GM12891 (cell line): ENCODE measurements around the gene TRAPPC8. TPM values are rescaled to one million over a fixed set of nuclear protein-coding genes. Genes with fewer than 3 reads are reported as not detected.

ENCODE experiments used
- DNase-seq: peaks from one replicate; pipeline ENCODE4 v3.0.0; 2011; ENCODE audit warnings: low spot score; ENCODE audit not compliant: insufficient read length
- FAIRE-seq: peaks from 2 replicates; lab custom pipeline; 2011; peaks lifted over from hg19 to GRCh38; lab: Jason Lieb, UNC
- PAX5 ChIP-seq: IDR thresholded peaks from 2 replicates; pipeline ENCODE4 v1.6.1; 2011; ENCODE audit warnings: low read length, moderate library complexity, mild to moderate bottlenecking; ENCODE audit not compliant: insufficient read depth, severe bottlenecking
- POLR2A ChIP-seq: IDR thresholded peaks from 2 replicates; pipeline ENCODE4 v1.6.1; 2011; ENCODE audit warnings: low read depth, low read length, control low read depth
- POLR2AphosphoS5 ChIP-seq: IDR thresholded peaks from 2 replicates; pipeline ENCODE4 v1.6.1; 2011; ENCODE audit warnings: low read depth, low read length, control low read depth
- POU2F2 ChIP-seq: IDR thresholded peaks from 2 replicates; pipeline ENCODE4 v1.6.1; 2011; ENCODE audit warnings: low read depth, mild to moderate bottlenecking, control low read depth, low read length, moderate library complexity
- SPI1 ChIP-seq: IDR thresholded peaks from 2 replicates; pipeline ENCODE4 v1.6.1; 2011; ENCODE audit warnings: low read depth, low read length, control low read depth
- TAF1 ChIP-seq: IDR thresholded peaks from 2 replicates; pipeline ENCODE4 v1.6.1; 2011; ENCODE audit warnings: low read depth, low read length, control low read depth
- polyA plus RNA-seq: library from polyadenylated mRNA; unstranded; fragments of >200 nt; gene quantifications from one replicate; pipeline ENCODE4 v1.2.1, GENCODE V29; 2012; ENCODE audit warnings: low read depth, missing spikeins, inconsistent platforms; ENCODE audit not compliant: missing spikeins

The TRAPPC8 gene, protein sequence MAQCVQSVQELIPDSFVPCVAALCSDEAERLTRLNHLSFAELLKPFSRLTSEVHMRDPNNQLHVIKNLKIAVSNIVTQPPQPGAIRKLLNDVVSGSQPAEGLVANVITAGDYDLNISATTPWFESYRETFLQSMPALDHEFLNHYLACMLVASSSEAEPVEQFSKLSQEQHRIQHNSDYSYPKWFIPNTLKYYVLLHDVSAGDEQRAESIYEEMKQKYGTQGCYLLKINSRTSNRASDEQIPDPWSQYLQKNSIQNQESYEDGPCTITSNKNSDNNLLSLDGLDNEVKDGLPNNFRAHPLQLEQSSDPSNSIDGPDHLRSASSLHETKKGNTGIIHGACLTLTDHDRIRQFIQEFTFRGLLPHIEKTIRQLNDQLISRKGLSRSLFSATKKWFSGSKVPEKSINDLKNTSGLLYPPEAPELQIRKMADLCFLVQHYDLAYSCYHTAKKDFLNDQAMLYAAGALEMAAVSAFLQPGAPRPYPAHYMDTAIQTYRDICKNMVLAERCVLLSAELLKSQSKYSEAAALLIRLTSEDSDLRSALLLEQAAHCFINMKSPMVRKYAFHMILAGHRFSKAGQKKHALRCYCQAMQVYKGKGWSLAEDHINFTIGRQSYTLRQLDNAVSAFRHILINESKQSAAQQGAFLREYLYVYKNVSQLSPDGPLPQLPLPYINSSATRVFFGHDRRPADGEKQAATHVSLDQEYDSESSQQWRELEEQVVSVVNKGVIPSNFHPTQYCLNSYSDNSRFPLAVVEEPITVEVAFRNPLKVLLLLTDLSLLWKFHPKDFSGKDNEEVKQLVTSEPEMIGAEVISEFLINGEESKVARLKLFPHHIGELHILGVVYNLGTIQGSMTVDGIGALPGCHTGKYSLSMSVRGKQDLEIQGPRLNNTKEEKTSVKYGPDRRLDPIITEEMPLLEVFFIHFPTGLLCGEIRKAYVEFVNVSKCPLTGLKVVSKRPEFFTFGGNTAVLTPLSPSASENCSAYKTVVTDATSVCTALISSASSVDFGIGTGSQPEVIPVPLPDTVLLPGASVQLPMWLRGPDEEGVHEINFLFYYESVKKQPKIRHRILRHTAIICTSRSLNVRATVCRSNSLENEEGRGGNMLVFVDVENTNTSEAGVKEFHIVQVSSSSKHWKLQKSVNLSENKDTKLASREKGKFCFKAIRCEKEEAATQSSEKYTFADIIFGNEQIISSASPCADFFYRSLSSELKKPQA (N-terminal part only)
- polyA plus RNA-seq = 11.5 TPM

- TF ChIP-seq POLR2A (peak; percentile 93), TAF1 (peak; percentile 60), POU2F2 (peak; percentile 63), PAX5 (no peak), POLR2AphosphoS5 (peak; percentile 88), SPI1 (peak; percentile 89)
- FAIRE-seq (peak; percentile 91), DNase-seq (peak; percentile 85)
Measured at GRCh38 chr18:31942999-31943877, at the start of gene TRAPPC8. Gene TRAPPC8 (minus strand): TSS chr18:31943128. CDS start chr18:31942764, 364 bp downstream.

DNA sequence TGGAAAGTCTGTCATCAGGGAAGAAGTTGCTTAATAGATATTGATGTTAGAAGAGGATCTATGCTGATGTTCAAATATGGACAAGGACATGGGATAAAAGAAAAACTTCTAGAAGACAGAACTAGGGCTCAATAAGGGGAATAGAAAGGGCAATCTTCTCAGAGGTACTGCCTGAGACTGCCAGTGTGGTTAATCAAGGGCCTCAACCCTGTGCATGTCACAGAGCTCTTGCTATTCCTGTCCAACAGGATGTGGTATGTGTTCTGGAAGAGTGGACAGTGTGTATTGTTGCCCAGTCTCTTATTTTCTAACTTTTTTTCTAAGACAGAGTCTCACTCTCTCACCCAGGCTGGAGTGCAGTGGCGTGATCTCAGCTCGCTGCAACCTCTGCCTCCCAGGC lies 47.9 kb upstream of the TRAPPC8 start:
- DNase-seq = peak; percentile 27
- peak; percentile 61 for FAIRE-seq
- TF ChIP-seq POLR2AphosphoS5 (no peak), SPI1 (no peak), PAX5 (no peak), POLR2A (no peak), TAF1 (no peak), POU2F2 (no peak)

DNA sequence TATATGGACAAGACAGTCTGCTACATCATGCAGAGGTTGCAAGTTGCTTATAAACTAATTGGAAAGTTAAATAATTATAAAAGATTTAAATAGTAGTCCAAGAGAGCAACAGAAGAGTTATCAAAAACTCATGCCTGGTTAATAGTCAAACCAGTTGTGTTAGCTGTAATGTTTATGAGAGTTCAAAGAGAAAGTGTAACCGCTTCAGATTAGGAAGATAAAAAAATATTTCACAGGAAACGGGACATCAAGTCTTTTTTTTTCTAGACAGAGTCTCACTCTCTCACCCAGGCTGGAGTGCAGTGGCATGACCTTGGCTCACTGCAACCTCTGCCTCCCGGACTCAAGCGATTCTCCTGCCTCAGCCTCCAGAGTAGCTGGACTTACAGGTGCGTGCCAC lies 41.0 kb upstream of the TRAPPC8 start:
- DNase-seq (no peak), FAIRE-seq (no peak)
- TF ChIP-seq PAX5 (no peak), POLR2A (no peak), TAF1 (no peak), POU2F2 (no peak), POLR2AphosphoS5 (no peak), SPI1 (no peak)

- FAIRE-seq (no peak), DNase-seq (no peak)
- no peak for TF ChIP-seq POU2F2
- no peak for TF ChIP-seq POLR2AphosphoS5
- no peak for TF ChIP-seq TAF1
- TF ChIP-seq PAX5 = no peak
- no peak for TF ChIP-seq POLR2A
- no peak for TF ChIP-seq SPI1
Measured at GRCh38 chr18:31983020-31983419, 40.1 kb upstream of the TRAPPC8 start.

- DNase-seq (no peak), FAIRE-seq (no peak)
- TF ChIP-seq POLR2AphosphoS5 (no peak), POLR2A (no peak), PAX5 (no peak), SPI1 (no peak), POU2F2 (no peak), TAF1 (no peak)
Measured at GRCh38 chr18:31980863-31981262, 37.9 kb upstream of the TRAPPC8 start.

DNA sequence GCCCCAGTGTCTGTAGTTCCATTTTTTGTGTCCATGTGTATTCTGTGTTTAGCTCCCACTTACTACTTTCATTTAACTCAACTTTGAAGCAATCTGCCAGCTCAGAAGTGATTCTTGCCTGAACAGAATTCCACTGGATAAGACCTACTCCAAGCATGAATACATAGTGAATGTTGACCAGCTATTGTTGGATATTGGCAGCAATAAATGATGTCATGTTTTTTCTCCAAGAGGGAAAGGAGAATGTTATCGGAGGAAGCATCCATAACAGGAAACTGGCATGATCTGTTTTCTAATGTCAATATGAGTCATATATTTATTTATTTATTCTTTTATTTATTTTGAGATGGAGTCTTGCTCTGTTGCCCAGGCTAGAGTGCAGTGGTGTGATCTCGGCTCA lies 36.8 kb upstream of the TRAPPC8 start:
- DNase-seq = no peak
- no peak for FAIRE-seq
- TF ChIP-seq SPI1 = no peak
- TF ChIP-seq POLR2A = no peak
- no peak for TF ChIP-seq TAF1
- no peak for TF ChIP-seq POLR2AphosphoS5
- TF ChIP-seq PAX5 = no peak
- no peak for TF ChIP-seq POU2F2

GRCh38 chr18:31978616-31979015 lies 35.7 kb upstream of the TRAPPC8 start:
- FAIRE-seq (no peak), DNase-seq (no peak)
- TF ChIP-seq POLR2A = no peak
- TF ChIP-seq PAX5 = no peak
- TF ChIP-seq POLR2AphosphoS5 = no peak
- no peak for TF ChIP-seq TAF1
- no peak for TF ChIP-seq POU2F2
- no peak for TF ChIP-seq SPI1
